Measurements from ENCODE around the gene NUP205. TPM values are rescaled to one million over a fixed set of nuclear protein-coding genes. Genes with fewer than 3 reads are reported as not detected.

NUP205 gene
- total RNA-seq, 5 donors from 2014 or later (not counting 1 experiment from before 2014, with no cell fraction given), result 52.4 to 63.0 (median 57.8) TPM

DNA sequence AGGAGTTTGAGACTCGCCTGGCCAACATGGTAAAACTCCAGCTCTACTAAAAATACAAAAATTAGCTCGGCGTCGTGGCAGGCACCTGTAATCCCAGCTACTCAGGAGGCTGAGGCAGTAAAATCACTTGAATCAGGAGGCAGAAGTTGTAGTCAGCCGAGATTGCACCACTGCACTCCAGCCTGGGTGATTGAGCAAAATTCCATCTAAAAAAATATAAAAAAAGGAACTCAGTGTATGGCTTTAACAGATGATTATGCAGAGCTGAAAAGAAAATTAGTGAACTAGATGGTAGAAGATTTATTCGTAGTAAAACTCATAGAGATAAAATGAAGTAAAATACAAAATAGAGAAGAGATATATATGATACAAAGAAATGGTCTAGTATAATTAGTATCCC, 35.2 kb upstream of the NUP205 start:
- H3K36me3 Mint-ChIP-seq, result no peaks in the 10 kb centered on the region

DNA sequence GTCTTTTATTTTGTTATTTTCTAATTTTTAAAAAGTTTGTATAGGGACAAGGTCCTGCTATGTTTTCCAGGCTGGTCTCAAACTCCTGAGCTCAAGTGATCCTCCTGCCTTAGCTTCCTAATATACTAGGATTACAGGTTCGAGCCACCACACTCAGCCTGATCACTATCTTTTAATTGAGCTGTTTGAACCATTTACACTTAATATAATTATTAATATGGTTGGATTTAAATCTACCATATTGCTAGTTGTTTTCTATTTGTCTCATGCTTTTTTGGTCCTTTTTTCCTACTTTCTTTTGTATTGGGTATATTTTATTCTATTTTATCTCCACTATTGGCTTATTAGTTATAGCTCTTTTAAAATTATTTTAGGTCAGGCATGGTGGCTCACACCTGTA, 34.6 kb upstream of the NUP205 start:
- no peaks in the 10 kb centered on the region for H3K27me3 Mint-ChIP-seq
- no peak overlapping the region for H3K4me3 ChIP-seq (ENCODE audit: control insufficient read depth in 1 of 2, extremely low read depth in 1 of 2, low read length in 1 of 2)
- no CpG with 5 or more reads among the region's 1 CpG for WGBS (ENCODE audit: insufficient coverage)
- no peaks in the 10 kb centered on the region for H3K36me3 Mint-ChIP-seq
- H3K4me1 Mint-ChIP-seq, result no peaks in the 10 kb centered on the region
- no peak overlapping the region for H3K4me3 Mint-ChIP-seq
- peaks cover 0 to 3% (median 0%) of the 10 kb centered on the region in 3 donors for H3K9me3 Mint-ChIP-seq
- no peak overlapping the region for H3K27ac Mint-ChIP-seq
- no peak overlapping the region for H3K27ac ChIP-seq (ENCODE audit: low read length)
- H3K4me1 ChIP-seq (ENCODE audit: control insufficient read depth in 1 of 2, extremely low read depth in 1 of 2, insufficient read depth in 2 of 2, low read length in 2 of 2), result no peaks in the 10 kb centered on the region
- CTCF ChIA-PET, result no interaction called here
- H3K36me3 ChIP-seq (ENCODE audit: control insufficient read depth in 2 of 2, extremely low read depth in 1 of 2, insufficient read depth in 1 of 2, low read length in 1 of 2), result no peaks in the 10 kb centered on the region
- no peak for DNase-seq
- POLR2A ChIA-PET, result interaction anchor here in 1 of 2 donors (0.6 kb wide), 1 partner anchor 23 kb away, joined by 4 read pairs; no protein-coding TSS in a partner anchor
- H3K27me3 ChIP-seq (replicated peaks in 1 of 2; ENCODE audit: control insufficient read depth in 2 of 2, extremely low read depth in 1 of 2, insufficient read depth in 2 of 2, low read length in 1 of 2), result no peaks in the 10 kb centered on the region
- ATAC-seq (replicated peaks in 1 of 4), result no peak
- H3K9me3 ChIP-seq, result no peaks in the 10 kb centered on the region

More for the DNA sequence above, 35.2 kb upstream of the NUP205 start:
- Histone ChIP-seq H3K4me1 (ENCODE audit: control insufficient read depth in 1 of 2, extremely low read depth in 1 of 2, insufficient read depth in 2 of 2, low read length in 2 of 2) (no peaks in the 10 kb centered on the region), H3K36me3 (ENCODE audit: control insufficient read depth in 2 of 2, extremely low read depth in 1 of 2, insufficient read depth in 1 of 2, low read length in 1 of 2) (no peaks in the 10 kb centered on the region), H3K4me3 (ENCODE audit: control insufficient read depth in 1 of 2, extremely low read depth in 1 of 2, low read length in 1 of 2) (no peak overlapping the region), H3K27me3 (replicated peaks in 1 of 2; ENCODE audit: control insufficient read depth in 2 of 2, extremely low read depth in 1 of 2, insufficient read depth in 2 of 2, low read length in 1 of 2) (no peaks in the 10 kb centered on the region), H3K9me3 (no peaks in the 10 kb centered on the region), H3K27ac (ENCODE audit: low read length) (no peak overlapping the region)
- ATAC-seq (replicated peaks in 1 of 4), result no peak
- H3K27me3 Mint-ChIP-seq, result no peaks in the 10 kb centered on the region
- CTCF ChIA-PET, result no interaction called here
- no peak overlapping the region for H3K4me3 Mint-ChIP-seq
- DNase-seq, result no peak
- POLR2A ChIA-PET, result interaction anchor here in 1 of 2 donors (0.6 kb wide), 1 partner anchor 24 kb away, joined by 4 read pairs; no protein-coding TSS in a partner anchor
- H3K4me1 Mint-ChIP-seq, result no peaks in the 10 kb centered on the region
- WGBS (ENCODE audit: insufficient coverage), result no CpG with 5 or more reads among the region's 6 CpGs
- H3K9me3 Mint-ChIP-seq, result peaks cover 0 to 3% (median 0%) of the 10 kb centered on the region in 3 donors
- no peak overlapping the region for H3K27ac Mint-ChIP-seq

DNA sequence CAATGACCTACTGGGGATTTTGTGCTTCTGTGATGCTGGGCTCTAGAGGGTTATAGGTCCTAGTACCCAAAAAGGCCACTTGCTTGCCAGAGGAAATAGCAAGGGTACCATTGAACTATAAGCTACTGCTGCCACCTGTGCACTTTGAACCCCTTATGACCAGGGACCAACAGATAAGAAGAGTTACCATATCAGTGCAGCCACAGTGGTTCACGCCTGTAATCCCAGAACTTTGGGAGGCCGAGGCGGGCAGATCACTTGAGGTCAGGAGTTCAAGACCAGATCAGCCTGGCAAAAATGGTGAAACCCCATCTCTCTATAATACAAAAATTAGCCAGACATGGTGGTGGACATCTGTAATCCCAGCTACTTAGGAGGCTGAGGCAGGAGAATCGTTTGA, 32.3 kb upstream of the NUP205 start:
- H3K4me1 Mint-ChIP-seq, result no peaks in the 10 kb centered on the region
- no peaks in the 10 kb centered on the region for H3K36me3 Mint-ChIP-seq
- H3K9me3 Mint-ChIP-seq, result peaks cover 0 to 3% (median 0%) of the 10 kb centered on the region in 3 donors
- H3K27me3 ChIP-seq (replicated peaks in 1 of 2; ENCODE audit: control insufficient read depth in 2 of 2, extremely low read depth in 1 of 2, insufficient read depth in 2 of 2, low read length in 1 of 2), result no peaks in the 10 kb centered on the region
- ATAC-seq (replicated peaks in 1 of 4) (no peak), DNase-seq (no peak)
- CTCF ChIA-PET, result interaction anchor here in 1 of 2 donors (0.6 kb wide), 1 partner anchor 23 kb away, joined by 4 read pairs; no protein-coding TSS in a partner anchor
- H3K4me3 ChIP-seq (ENCODE audit: control insufficient read depth in 1 of 2, extremely low read depth in 1 of 2, low read length in 1 of 2), result no peak overlapping the region
- POLR2A ChIA-PET, result no interaction called here
- H3K27ac ChIP-seq (ENCODE audit: low read length), result no peak overlapping the region
- H3K4me3 Mint-ChIP-seq, result no peak overlapping the region
- no peaks in the 10 kb centered on the region for H3K27me3 Mint-ChIP-seq
- H3K36me3 ChIP-seq (ENCODE audit: control insufficient read depth in 2 of 2, extremely low read depth in 1 of 2, insufficient read depth in 1 of 2, low read length in 1 of 2), result no peaks in the 10 kb centered on the region
- no peaks in the 10 kb centered on the region for H3K4me1 ChIP-seq (ENCODE audit: control insufficient read depth in 1 of 2, extremely low read depth in 1 of 2, insufficient read depth in 2 of 2, low read length in 2 of 2)
- H3K27ac Mint-ChIP-seq, result no peak overlapping the region
- WGBS (ENCODE audit: insufficient coverage), result 100% methylated on average over 1 of the region's 4 CpGs
- H3K9me3 ChIP-seq, result no peaks in the 10 kb centered on the region

DNA sequence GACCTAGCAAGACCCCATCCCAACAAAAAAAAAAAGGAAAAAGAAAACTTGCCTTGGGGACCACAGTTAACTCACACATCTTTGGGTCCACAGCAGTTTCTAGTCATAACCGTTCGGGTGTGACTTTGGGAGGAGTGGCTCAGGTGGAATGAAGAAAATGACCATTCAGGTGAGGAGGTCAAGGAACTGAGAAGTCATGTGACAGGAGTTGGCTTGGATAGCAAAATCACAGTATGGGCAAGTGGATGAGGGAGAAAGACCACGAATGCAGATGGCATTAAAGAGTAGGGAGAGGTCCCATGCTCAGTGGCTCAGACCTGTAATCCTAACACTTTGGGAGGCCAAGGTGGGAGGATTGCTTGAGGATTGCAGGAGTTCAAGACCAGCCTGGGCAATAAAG, 30.7 kb upstream of the NUP205 start:
- peaks cover 0 to 3% (median 0%) of the 10 kb centered on the region in 3 donors for H3K9me3 Mint-ChIP-seq
- WGBS (ENCODE audit: insufficient coverage), result 82% methylated on average over 3 of the region's 3 CpGs

DNA sequence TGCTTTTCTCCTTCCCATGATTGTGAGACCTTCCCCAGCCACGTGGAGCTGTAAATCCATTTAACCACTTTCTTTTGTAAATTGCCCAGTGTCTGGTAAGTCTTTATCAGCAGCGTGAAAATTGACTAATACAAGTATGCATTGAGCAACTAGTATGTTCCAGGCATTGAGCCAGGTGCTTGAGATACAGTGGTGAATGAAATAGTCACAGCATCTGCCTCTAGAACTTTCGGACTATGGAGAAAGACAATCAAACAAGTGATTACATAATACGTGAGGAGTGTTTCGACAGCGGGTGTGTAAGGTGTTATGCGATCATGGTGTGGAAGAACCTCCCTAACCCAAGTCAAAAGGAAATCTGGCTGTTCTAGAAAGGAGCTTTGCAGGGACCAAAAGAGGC, 21.6 kb upstream of the NUP205 start:
- H3K27me3 ChIP-seq (replicated peaks in 1 of 2; ENCODE audit: control insufficient read depth in 2 of 2, extremely low read depth in 1 of 2, insufficient read depth in 2 of 2, low read length in 1 of 2), result no peaks in the 10 kb centered on the region
- Mint-ChIP-seq H3K36me3 (no peaks in the 10 kb centered on the region), H3K9me3 (no peaks in the 10 kb centered on the region), H3K27ac (no peak overlapping the region), H3K27me3 (peaks cover 12 to 18% of the 10 kb centered on the region in 2 donors), H3K4me1 (no peaks in the 10 kb centered on the region), H3K4me3 (no peak overlapping the region)
- WGBS (ENCODE audit: insufficient coverage), result no CpG with 5 or more reads among the region's 7 CpGs
- no peak for ATAC-seq (replicated peaks in 1 of 4)
- H3K36me3 ChIP-seq (ENCODE audit: control insufficient read depth in 2 of 2, extremely low read depth in 1 of 2, insufficient read depth in 1 of 2, low read length in 1 of 2), result no peaks in the 10 kb centered on the region
- H3K4me3 ChIP-seq (ENCODE audit: control insufficient read depth in 1 of 2, extremely low read depth in 1 of 2, low read length in 1 of 2), result no peak overlapping the region
- no peak for DNase-seq
- no peaks in the 10 kb centered on the region for H3K9me3 ChIP-seq
- no peak overlapping the region for H3K27ac ChIP-seq (ENCODE audit: low read length)
- no peaks in the 10 kb centered on the region for H3K4me1 ChIP-seq (ENCODE audit: control insufficient read depth in 1 of 2, extremely low read depth in 1 of 2, insufficient read depth in 2 of 2, low read length in 2 of 2)
- CTCF ChIA-PET, result interaction anchor here (0.6 kb wide), 3 partner anchors 21 to 176 kb away, joined by 3 to 6 read pairs (median 4); no protein-coding TSS in a partner anchor
- POLR2A ChIA-PET, result no interaction called here

More for the DNA sequence above, 30.7 kb upstream of the NUP205 start:
- Histone ChIP-seq H3K9me3 (no peaks in the 10 kb centered on the region), H3K4me3 (ENCODE audit: control insufficient read depth in 1 of 2, extremely low read depth in 1 of 2, low read length in 1 of 2) (no peak overlapping the region), H3K4me1 (ENCODE audit: control insufficient read depth in 1 of 2, extremely low read depth in 1 of 2, insufficient read depth in 2 of 2, low read length in 2 of 2) (no peaks in the 10 kb centered on the region), H3K27ac (ENCODE audit: low read length) (no peak overlapping the region), H3K36me3 (ENCODE audit: control insufficient read depth in 2 of 2, extremely low read depth in 1 of 2, insufficient read depth in 1 of 2, low read length in 1 of 2) (no peaks in the 10 kb centered on the region), H3K27me3 (replicated peaks in 1 of 2; ENCODE audit: control insufficient read depth in 2 of 2, extremely low read depth in 1 of 2, insufficient read depth in 2 of 2, low read length in 1 of 2) (no peaks in the 10 kb centered on the region)
- Mint-ChIP-seq H3K36me3 (no peaks in the 10 kb centered on the region), H3K4me1 (no peaks in the 10 kb centered on the region), H3K27ac (no peak overlapping the region), H3K27me3 (no peaks in the 10 kb centered on the region), H3K4me3 (no peak overlapping the region)
- ChIA-PET CTCF (interaction anchor here in 1 of 2 donors (0.5 kb wide), 1 partner anchor 97 kb away, joined by 3 read pairs; no protein-coding TSS in a partner anchor), POLR2A (no interaction called here)
- no peak for ATAC-seq (replicated peaks in 1 of 4)
- DNase-seq, result no peak

DNA sequence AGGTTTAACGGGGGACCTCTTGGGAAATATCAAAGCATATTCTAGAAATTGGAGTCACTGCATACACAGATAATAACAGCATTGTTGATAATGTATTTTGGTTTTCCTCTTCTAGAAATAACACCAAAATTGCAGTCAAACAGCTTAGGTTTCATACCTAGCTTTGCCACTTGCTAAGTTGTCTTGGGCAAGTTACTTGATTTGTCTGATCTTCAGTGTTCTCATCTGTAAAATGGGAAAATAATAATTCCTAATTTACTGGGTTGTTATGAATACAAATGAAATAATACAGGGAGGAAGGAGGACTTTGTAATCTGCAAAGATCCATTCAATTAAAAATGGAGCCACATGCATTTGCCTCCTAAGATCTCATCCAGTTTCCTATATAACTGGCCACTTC, 20.3 kb upstream of the NUP205 start:
- Mint-ChIP-seq H3K4me3 (no peak overlapping the region), H3K9me3 (no peaks in the 10 kb centered on the region), H3K27ac (no peak overlapping the region), H3K4me1 (no peaks in the 10 kb centered on the region), H3K27me3 (peaks cover 12 to 18% of the 10 kb centered on the region in 2 donors), H3K36me3 (no peaks in the 10 kb centered on the region)
- Histone ChIP-seq H3K27me3 (replicated peaks in 1 of 2; ENCODE audit: control insufficient read depth in 2 of 2, extremely low read depth in 1 of 2, insufficient read depth in 2 of 2, low read length in 1 of 2) (no peaks in the 10 kb centered on the region), H3K36me3 (ENCODE audit: control insufficient read depth in 2 of 2, extremely low read depth in 1 of 2, insufficient read depth in 1 of 2, low read length in 1 of 2) (no peaks in the 10 kb centered on the region), H3K4me1 (ENCODE audit: control insufficient read depth in 1 of 2, extremely low read depth in 1 of 2, insufficient read depth in 2 of 2, low read length in 2 of 2) (no peaks in the 10 kb centered on the region), H3K27ac (ENCODE audit: low read length) (no peak overlapping the region), H3K4me3 (ENCODE audit: control insufficient read depth in 1 of 2, extremely low read depth in 1 of 2, low read length in 1 of 2) (no peak overlapping the region), H3K9me3 (no peaks in the 10 kb centered on the region)
- ChIA-PET CTCF (interaction anchor here in 1 of 2 donors (1.0 kb wide), 1 partner anchor 29 kb away, joined by 3 read pairs; no protein-coding TSS in a partner anchor), POLR2A (no interaction called here)
- DNase-seq, result no peak
- no CpG with 5 or more reads among the region's 1 CpG for WGBS (ENCODE audit: insufficient coverage)
- ATAC-seq (replicated peaks in 1 of 4), result no peak

DNA sequence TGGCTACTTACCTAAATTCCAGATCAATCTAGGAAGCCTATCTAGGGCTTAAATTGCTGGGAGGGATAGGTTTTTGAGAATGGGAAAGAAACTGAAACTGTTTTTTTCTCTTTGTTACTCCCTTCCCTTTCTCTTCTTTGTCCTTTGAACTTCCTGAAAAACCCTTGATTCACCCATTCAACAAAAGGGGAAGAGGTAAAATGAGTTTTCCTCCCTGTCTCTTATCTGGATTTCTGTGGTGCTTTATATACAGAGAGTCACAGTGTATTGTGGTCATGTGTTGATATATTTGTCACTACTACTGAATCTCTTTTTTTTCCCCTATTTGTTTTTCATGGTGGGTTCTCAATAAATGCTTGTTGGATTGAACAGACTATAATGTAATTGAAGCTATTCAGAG, 19.8 kb upstream of the NUP205 start:
- H3K9me3 ChIP-seq, result no peaks in the 10 kb centered on the region
- DNase-seq, result no peak
- no peaks in the 10 kb centered on the region for H3K27me3 ChIP-seq (replicated peaks in 1 of 2; ENCODE audit: control insufficient read depth in 2 of 2, extremely low read depth in 1 of 2, insufficient read depth in 2 of 2, low read length in 1 of 2)
- Mint-ChIP-seq H3K9me3 (no peaks in the 10 kb centered on the region), H3K27ac (no peak overlapping the region), H3K36me3 (no peaks in the 10 kb centered on the region), H3K27me3 (peaks cover 12 to 18% of the 10 kb centered on the region in 2 donors), H3K4me1 (no peaks in the 10 kb centered on the region), H3K4me3 (no peak overlapping the region)
- ChIA-PET CTCF (interaction anchor here in 1 of 2 donors (1.0 kb wide), 1 partner anchor 29 kb away, joined by 3 read pairs; no protein-coding TSS in a partner anchor), POLR2A (no interaction called here)
- H3K4me1 ChIP-seq (ENCODE audit: control insufficient read depth in 1 of 2, extremely low read depth in 1 of 2, insufficient read depth in 2 of 2, low read length in 2 of 2), result no peaks in the 10 kb centered on the region
- no peak overlapping the region for H3K27ac ChIP-seq (ENCODE audit: low read length)
- H3K4me3 ChIP-seq (ENCODE audit: control insufficient read depth in 1 of 2, extremely low read depth in 1 of 2, low read length in 1 of 2), result no peak overlapping the region
- no peaks in the 10 kb centered on the region for H3K36me3 ChIP-seq (ENCODE audit: control insufficient read depth in 2 of 2, extremely low read depth in 1 of 2, insufficient read depth in 1 of 2, low read length in 1 of 2)
- ATAC-seq (replicated peaks in 1 of 4), result no peak

Measured in T-cell (primary cell).